Amygdala (tissue), 56 donors: ENCODE data around the gene PARP12.

Experiments
- DNase-seq, 56 donors: peaks; one replicate each; lab custom pipeline; 2025; lab: John Stamatoyannopoulos, UW

Gene PARP12

DNA sequence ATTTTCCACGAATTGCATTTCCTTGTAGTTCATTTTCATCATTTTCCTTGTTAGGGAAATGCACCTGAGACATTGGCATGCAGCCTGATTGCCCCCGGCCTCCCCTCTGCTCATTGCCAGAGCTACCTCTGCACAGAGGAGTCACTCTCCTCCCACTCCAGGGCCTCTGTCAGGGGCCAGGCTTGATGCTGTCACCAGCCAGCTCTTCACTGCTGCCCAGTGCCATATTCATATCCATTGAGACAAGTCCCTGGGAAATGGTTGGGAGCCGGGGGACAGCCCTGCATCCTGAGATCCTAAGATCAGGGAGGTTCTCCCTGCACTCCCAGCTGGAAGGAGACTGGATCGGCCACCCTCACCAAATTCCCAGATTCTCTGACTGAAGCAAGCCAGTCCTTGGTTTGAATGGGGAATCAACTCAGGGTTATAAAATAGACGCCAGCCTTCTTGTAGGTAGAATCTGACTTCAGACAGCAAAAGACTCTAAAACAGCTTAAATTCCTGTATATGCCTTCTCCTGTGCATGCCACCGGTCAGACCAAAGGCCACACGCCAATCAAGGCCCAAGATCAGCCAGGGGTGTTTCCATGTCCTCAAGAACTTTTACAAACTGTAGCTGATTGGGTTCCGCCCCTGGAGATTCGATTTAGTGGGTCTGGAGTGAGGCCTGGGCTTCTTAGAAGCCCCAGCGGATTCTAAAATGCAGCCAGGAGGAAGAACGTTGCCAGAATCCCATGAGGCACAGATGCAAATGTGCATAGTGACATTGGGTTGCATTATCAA lies 86.5 kb downstream of the PARP12 start:
- no peak for DNase-seq

GRCh38 chr7:139974179-139974811 lies 88.5 kb downstream of the PARP12 start:
- DNase-seq, result no peak
